HEK293T (cell line): Measurements from ENCODE around the gene PDZD2.
"Not testable (repeated sequence)": the region's sequence is repeated elsewhere in the genome, so short reads cannot be mapped to it uniquely, and the experiment has no call there.

Source experiments
- FOXA1 ChIP-seq: fragments of 450-650 bp; IDR thresholded peaks from 2 replicates; pipeline ENCODE4 v1.6.1; 2016; ENCODE audit warnings: mild to moderate bottlenecking
- FOXK2 ChIP-seq: fragments of 450-650 bp; IDR thresholded peaks from 2 replicates; pipeline ENCODE4 v1.6.1; 2016; ENCODE audit warnings: mild to moderate bottlenecking
- NFRKB ChIP-seq: fragments of 450-650 bp; IDR thresholded peaks from 2 replicates; pipeline ENCODE4 v1.6.1; 2016; ENCODE audit warnings: mild to moderate bottlenecking, moderate library complexity
- ZNF384 ChIP-seq: fragments of 450-650 bp; IDR thresholded peaks from 2 replicates; pipeline ENCODE4 v1.6.1; 2016
- TF ChIP-seq, protein P1 (sequence below): fragments of 450-650 bp; IDR thresholded peaks from 2 replicates; pipeline ENCODE4 v1.6.1; 2016

DNA sequence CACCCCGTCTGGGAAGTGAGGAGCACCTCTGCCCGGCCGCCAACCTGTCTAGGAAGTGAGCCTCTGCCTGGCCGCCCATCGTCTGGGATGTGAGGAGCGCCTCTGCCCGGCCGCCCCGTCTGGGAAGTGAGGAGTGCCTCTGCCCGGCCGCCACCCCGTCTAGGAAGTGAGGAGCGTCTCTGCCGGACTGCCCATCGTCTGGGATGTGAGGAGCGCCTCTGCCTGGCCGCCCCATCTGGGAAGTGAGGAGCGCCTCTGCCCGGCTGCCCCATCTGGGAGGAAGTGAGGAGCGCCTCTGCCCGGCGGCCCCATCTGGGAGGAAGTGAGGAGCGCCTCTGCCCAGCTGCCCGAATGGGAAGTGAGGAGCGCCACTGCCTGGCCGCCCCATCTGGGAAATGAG, 400.7 kb downstream of the PDZD2 start:
- TF ChIP-seq, protein P1, sequence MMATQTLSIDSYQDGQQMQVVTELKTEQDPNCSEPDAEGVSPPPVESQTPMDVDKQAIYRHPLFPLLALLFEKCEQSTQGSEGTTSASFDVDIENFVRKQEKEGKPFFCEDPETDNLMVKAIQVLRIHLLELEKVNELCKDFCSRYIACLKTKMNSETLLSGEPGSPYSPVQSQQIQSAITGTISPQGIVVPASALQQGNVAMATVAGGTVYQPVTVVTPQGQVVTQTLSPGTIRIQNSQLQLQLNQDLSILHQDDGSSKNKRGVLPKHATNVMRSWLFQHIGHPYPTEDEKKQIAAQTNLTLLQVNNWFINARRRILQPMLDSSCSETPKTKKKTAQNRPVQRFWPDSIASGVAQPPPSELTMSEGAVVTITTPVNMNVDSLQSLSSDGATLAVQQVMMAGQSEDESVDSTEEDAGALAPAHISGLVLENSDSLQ: not testable (repeated sequence)
- TF ChIP-seq NFRKB, FOXK2, ZNF384, FOXA1: not testable (repeated sequence)
